Effector memory CD8-positive, alpha-beta T cell (primary cell): ENCODE data around the gene BRD1.
"Not testable (repeated sequence)": the region's sequence is repeated elsewhere in the genome, so short reads cannot be mapped to it uniquely, and the experiment has no call there.

ENCODE experiments used
- ATAC-seq: fragments of 150-1000 bp; cut with Tn5 transposase; replicated peaks from 2 replicates; pipeline ENCODE4 v1.10.0; 2021; ENCODE audit warnings: mild to moderate bottlenecking, moderate library complexity
- DNase-seq, 3 experiments: peaks; one replicate each; pipeline ENCODE4 v3.0.0; 2021
- H3K27ac Mint-ChIP-seq, 2 donors: one replicate each; pipeline ENCODE4 v1.8.0; 2022; ENCODE audit warnings: mild to moderate bottlenecking in 2 of 2, mixed read lengths in 2 of 2, moderate library complexity in 2 of 2
- H3K27me3 Mint-ChIP-seq, 2 donors: one replicate each; pipeline ENCODE4 v1.8.0; 2022; ENCODE audit warnings: mixed read lengths in 2 of 2
- H3K36me3 Mint-ChIP-seq: one replicate; pipeline ENCODE4 v1.8.0; 2022; ENCODE audit warnings: mild to moderate bottlenecking, moderate library complexity, mixed read lengths; ENCODE audit not compliant: insufficient read depth
- H3K4me1 Mint-ChIP-seq, 2 donors: one replicate each; pipeline ENCODE4 v1.8.0; 2022; ENCODE audit warnings: low read depth in 2 of 2, mixed read lengths in 2 of 2
- H3K4me3 Mint-ChIP-seq, 2 donors: one replicate each; pipeline ENCODE4 v1.8.0; 2022; ENCODE audit warnings: mild to moderate bottlenecking in 2 of 2, mixed read lengths in 2 of 2, moderate library complexity in 2 of 2
- H3K9me3 Mint-ChIP-seq, 2 donors: one replicate each; pipeline ENCODE4 v1.8.0; 2022; ENCODE audit warnings: mixed read lengths in 2 of 2

Gene BRD1

DNA sequence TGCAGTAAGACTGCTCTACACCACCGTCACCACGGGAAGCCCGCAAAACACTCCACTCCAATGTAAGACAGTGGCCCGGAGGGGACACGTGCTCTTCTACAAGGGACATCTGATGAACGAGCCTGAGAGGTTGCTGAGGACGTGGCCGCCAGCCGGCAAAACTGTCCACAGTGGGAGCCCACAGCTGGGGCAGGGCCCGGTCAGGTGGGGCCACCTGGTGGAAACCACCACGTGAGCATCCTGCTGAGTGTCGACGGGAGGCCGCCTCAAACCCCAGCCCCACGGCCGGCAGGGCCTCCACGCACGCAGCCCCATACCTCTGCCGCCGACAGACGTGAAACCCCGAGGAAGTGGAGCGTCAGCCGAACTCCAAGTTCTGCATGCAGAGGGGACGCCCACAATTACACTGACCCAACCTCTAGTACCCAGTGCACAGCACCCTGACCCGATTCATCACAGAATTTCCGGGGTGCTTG, 42.6 kb downstream of the BRD1 start:
- H3K36me3 Mint-ChIP-seq = peaks cover 84% of the 10 kb centered on the region
- peak in 2 of 3 experiments; percentile 56 to 57 for DNase-seq
- no peaks in the 10 kb centered on the region for H3K27me3 Mint-ChIP-seq
- peaks cover 25 to 45% of the 10 kb centered on the region in 2 donors for H3K4me1 Mint-ChIP-seq
- H3K27ac Mint-ChIP-seq = peak overlapping the region; percentile 35 to 87
- peak overlapping the region in 1 of 2 donors; percentile 62 for H3K4me3 Mint-ChIP-seq
- no peaks in the 10 kb centered on the region for H3K9me3 Mint-ChIP-seq
- ATAC-seq = peak; percentile 79

DNA sequence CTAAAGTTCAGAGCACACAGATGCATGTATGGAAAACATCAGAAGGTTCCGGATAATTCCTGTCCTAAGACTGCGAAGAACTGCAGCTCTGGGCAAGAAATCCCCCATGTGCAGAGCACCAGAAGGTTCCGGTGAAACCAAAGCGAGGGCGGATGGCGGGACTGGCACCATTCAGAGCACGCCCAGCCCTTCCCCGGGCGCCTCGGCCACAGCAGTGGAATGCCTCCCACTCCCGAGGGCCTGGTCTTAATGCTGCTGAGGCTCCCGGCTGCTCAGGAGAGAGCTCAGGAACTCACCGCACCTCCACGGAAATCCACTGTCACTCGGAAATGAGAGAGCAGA, 43.1 kb downstream of the BRD1 start:
- H3K4me3 Mint-ChIP-seq = peak overlapping the region in 1 of 2 donors; percentile 62
- ATAC-seq = no peak
- peak overlapping the region in 1 of 2 donors; percentile 87 for H3K27ac Mint-ChIP-seq
- DNase-seq = no peak
- H3K4me1 Mint-ChIP-seq = peaks cover 22 to 40% of the 10 kb centered on the region in 2 donors
- peaks cover 79% of the 10 kb centered on the region for H3K36me3 Mint-ChIP-seq
- H3K9me3 Mint-ChIP-seq = no peaks in the 10 kb centered on the region
- no peaks in the 10 kb centered on the region for H3K27me3 Mint-ChIP-seq

DNA sequence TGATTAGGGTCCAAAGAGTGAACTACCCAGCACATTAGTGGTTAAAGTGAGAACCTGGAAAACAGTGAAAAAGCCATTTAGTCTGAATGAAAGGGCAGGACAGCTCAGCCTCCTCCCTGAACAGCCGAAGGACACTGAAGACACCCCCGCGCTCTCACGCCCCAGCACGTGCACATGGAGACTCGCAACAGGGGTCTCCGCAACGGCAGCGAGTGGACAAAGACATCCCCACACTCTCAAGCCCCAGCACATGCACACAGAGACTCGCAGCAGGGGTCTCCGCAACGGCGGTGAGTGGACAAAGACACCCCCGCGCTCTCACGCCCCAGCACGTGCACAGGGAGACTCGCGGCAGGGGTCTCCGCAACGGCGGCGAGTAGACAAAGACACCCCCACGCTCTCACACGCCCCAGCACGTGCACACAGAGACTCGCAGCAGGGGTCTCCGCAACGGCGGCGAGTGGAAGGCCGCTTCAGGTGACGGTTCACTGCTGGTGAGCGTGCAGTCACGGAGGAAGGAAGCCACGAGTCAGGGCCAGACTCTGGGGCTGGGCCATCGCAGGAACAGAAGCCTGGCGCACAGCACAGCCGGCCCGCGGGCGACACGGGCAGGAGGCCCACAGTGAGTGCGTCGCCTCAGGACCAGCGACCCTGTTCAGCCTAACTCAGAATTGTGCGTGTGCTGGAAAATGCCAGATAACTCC, 43.6 kb downstream of the BRD1 start:
- no peak for ATAC-seq
- H3K27me3 Mint-ChIP-seq = no peaks in the 10 kb centered on the region
- H3K4me3 Mint-ChIP-seq = peak overlapping the region in 1 of 2 donors; percentile 62
- H3K27ac Mint-ChIP-seq = peak overlapping the region in 1 of 2 donors; percentile 87
- peaks cover 79% of the 10 kb centered on the region for H3K36me3 Mint-ChIP-seq
- H3K4me1 Mint-ChIP-seq = peaks cover 18 to 35% of the 10 kb centered on the region in 2 donors
- no peak for DNase-seq
- no peaks in the 10 kb centered on the region for H3K9me3 Mint-ChIP-seq

DNA sequence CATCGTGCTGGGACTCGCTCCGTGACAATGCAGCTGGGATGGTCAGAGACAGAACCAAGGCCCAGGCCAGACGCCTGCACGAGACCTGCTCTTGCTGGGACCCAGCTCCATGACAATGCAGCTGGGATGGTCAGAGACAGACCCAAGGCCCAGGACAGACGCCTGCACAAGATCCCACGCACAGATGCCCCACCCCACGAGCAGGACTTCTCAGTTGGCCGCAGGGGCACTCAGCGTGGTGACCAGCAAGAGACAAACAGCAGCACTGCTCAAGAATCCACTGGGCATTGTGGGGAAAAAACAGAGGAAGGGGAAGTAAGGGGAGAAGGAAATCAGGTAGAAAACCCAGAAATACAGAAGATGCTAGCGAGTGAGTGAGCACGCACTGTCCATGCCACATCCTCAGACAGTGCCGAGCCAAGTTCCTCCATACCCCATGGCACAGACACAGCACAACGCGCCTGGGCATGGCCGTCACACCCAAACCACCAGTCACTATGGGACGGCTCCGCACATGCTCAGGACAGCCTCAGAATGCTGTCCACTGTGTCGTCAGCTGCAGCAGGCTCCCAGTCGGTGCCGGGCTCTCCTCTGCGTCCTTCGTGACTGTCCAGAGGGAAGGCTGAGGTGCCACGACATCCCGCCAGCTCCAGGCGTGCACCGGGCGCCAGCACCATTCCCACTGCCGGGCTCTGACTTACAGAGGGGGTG, 44.5 kb downstream of the BRD1 start:
- H3K36me3 Mint-ChIP-seq = peaks cover 82% of the 10 kb centered on the region
- no peaks in the 10 kb centered on the region for H3K9me3 Mint-ChIP-seq
- no peaks in the 10 kb centered on the region for H3K27me3 Mint-ChIP-seq
- H3K27ac Mint-ChIP-seq = peak overlapping the region in 1 of 2 donors; percentile 12
- ATAC-seq (no peak), DNase-seq (no peak)
- H3K4me1 Mint-ChIP-seq = peaks cover 14 to 30% of the 10 kb centered on the region in 2 donors
- peak overlapping the region in 1 of 2 donors; percentile 18 for H3K4me3 Mint-ChIP-seq

DNA sequence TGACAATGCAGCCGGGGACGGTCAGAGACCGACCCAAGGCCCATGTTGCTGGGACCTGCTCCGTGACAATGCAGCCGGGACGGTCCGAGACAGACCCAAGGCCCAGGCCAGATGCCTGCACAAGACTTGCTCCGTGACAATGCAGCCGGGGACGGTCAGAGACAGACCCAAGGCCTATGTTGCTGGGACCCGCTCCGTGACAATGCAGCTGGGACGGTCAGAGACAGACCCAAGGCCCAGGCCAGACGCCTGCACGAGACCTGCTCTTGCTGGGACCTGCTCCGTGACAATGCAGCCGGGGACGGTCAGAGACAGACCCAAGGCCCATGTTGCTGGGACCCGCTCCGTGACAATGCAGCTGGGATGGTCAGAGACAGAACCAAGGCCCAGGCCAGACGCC, 45.8 kb downstream of the BRD1 start:
- H3K4me1 Mint-ChIP-seq = peaks cover 11 to 26% of the 10 kb centered on the region in 2 donors
- not testable (repeated sequence) for DNase-seq, H3K27me3 Mint-ChIP-seq, H3K9me3 Mint-ChIP-seq, ATAC-seq
- peak overlapping the region in 1 of 2 donors; percentile 25 for H3K27ac Mint-ChIP-seq
- H3K36me3 Mint-ChIP-seq = peaks cover 80% of the 10 kb centered on the region
- peak overlapping the region in 1 of 2 donors; percentile 54 for H3K4me3 Mint-ChIP-seq

DNA sequence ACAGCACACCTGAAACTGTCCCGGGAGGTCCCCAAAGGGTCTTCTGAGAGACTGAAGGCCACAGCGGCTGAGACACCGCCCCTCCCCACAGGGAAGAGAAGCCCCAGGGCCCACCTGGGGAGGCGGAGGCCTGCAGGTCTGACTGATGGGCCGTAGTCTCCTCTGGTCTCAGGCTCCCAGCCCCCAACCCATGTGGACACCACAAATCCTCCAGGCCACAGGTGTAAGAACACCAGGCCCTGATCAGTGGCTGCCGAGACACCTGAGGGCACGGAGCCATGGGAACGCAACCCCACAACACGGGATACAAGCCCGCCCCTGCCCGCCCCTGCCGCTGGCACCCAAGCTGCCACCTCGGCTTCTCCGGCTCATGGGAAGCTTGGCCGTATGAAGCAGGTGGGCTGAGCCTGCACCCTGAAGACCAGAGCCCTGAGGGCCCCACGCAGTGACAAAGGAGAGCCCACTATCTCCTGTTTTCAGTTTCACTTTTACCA, 46.3 kb downstream of the BRD1 start:
- Mint-ChIP-seq H3K27ac (peak overlapping the region in 1 of 2 donors; percentile 25), H3K4me3 (peak overlapping the region in 1 of 2 donors; percentile 54), H3K9me3 (no peaks in the 10 kb centered on the region), H3K36me3 (peaks cover 80% of the 10 kb centered on the region), H3K4me1 (peaks cover 11 to 25% of the 10 kb centered on the region in 2 donors), H3K27me3 (no peaks in the 10 kb centered on the region)
- no peak for ATAC-seq
- no peak for DNase-seq

DNA sequence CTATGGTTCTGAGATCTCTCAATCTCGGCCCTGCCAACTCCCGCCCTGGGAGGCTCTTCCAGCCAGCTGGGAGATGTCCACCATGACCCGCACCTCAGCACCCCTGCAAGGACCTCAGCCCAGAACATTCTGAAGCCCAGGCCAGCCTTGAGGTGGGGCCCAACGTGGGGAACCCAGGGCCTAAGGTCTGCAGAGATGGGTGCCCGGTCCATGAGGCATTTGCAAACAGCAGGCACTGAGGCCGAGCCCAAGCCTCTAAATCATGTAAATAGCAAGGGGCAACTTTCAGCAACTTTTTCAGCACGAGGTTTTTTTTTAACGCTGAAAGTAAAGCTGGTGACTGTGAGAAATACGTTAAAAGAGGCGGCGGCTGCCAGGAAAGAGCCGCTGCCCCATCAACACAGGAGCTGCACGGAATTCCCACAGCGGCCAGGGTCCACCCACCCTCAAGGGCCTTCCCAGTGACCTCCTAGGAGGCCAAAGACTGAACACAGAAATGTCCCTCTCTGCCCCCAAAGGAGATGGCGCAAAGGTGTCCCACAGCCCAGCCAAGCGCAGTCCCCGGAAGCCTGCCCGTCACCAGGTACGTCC, 46.9 kb downstream of the BRD1 start:
- Mint-ChIP-seq H3K27ac (peak overlapping the region in 1 of 2 donors; percentile 35), H3K36me3 (peaks cover 78% of the 10 kb centered on the region), H3K9me3 (no peaks in the 10 kb centered on the region), H3K27me3 (no peaks in the 10 kb centered on the region), H3K4me1 (peaks cover 11 to 21% of the 10 kb centered on the region in 2 donors), H3K4me3 (peak overlapping the region in 1 of 2 donors; percentile 54)
- DNase-seq (no peak), ATAC-seq (no peak)

DNA sequence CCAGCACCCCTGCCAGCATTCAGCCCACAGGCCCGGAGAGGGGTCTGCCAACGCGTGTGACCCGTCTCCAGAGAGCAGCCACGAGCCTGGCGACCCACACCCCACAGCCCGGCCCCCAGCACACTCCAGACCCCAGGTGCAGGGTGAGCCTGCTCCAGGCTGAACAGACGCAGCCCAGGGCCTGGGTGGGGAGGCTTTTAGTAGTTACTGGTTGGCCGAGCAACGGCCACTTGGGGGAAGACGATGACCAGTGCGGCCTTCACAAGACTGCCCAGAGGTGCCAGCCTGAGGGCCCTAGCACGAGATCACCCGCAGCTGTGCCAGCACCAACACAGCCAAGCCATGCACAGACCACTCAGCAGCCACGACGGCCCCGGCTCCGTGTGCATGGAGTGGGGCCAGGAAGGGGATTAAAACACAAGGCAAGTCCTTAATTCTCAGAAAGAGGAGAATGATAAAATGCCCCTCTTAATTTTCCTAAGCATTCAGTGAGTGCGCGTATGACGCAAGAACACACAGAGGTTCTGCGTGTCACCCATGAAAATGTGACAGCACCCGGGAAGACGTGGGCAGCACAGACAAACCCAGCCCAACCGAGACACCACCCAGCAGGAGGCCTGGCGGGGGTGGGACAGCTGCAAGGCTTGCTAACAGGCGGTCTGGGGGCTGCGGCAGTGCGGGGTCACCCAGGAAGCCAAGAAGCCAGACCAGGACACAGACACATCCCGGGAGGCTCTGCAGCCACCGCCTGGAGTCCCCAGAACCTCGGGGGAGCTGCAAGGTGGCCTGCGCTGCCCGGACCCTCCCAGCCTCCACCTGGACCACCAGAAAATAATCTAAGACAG, 47.6 kb downstream of the BRD1 start:
- peak overlapping the region in 1 of 2 donors; percentile 35 for H3K27ac Mint-ChIP-seq
- ATAC-seq = no peak
- DNase-seq = no peak

DNA sequence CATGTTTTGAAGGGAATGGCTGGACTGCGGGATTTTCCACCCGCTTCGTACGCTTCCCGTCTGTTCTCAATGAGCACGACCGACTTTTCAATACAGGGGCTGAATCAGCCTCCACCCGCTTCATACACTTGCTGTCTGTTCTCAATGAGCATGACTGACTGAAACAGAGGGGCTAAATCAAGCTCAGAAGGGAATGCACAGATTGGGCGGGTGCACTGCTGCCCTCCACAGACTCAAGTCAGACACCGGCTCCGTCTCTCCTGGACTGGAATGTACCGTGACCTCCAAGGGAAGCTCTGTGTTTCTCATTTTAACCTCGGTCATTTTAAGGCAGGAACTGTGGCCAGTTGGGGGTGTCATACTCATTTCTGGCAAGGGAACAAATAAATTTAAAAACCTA, 48.5 kb downstream of the BRD1 start:
- peaks cover 80% of the 10 kb centered on the region for H3K36me3 Mint-ChIP-seq
- no peak for ATAC-seq
- H3K9me3 Mint-ChIP-seq = no peaks in the 10 kb centered on the region
- H3K27me3 Mint-ChIP-seq = no peaks in the 10 kb centered on the region
- DNase-seq = no peak
- peak overlapping the region in 1 of 2 donors; percentile 51 for H3K27ac Mint-ChIP-seq
- H3K4me3 Mint-ChIP-seq = no peak overlapping the region
- H3K4me1 Mint-ChIP-seq = peaks cover 11 to 15% of the 10 kb centered on the region in 2 donors

More for the DNA sequence above, 47.6 kb downstream of the BRD1 start:
- H3K4me1 Mint-ChIP-seq = peaks cover 11 to 18% of the 10 kb centered on the region in 2 donors
- peaks cover 80% of the 10 kb centered on the region for H3K36me3 Mint-ChIP-seq
- no peaks in the 10 kb centered on the region for H3K27me3 Mint-ChIP-seq
- H3K9me3 Mint-ChIP-seq = no peaks in the 10 kb centered on the region
- peak overlapping the region in 1 of 2 donors; percentile 54 for H3K4me3 Mint-ChIP-seq

DNA sequence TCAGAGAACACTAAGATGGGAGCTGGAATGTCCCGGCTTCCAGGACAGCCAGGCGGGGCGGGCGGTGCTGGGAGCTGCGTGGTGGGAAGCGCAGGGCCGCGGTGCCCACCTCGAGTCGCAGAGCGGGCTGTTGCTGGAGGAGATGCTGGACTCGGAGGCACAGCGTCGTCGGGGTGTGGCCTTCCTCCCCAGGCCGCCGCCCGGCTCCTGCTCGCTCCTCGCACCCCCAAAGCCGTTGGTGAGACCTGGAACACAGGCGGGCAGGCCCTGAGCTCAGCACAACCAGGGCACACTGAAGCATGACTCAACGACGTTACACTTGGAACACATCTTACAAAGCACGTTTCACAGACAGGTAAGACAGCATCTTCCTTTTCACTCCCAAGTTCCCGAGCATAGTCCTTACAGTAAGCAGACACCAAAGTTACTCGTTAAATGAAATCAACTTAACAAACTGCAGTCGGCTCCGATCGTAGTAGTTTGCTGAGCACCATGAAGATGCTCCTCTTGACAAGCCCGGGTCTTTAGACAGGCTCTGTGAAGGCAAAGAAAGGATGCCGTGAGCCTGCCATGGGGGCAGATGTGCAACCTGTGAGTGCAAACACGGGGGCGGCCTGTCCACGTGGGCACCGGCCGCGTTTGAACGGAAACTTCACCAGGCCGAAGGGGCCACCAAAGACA, 50.0 kb downstream of the BRD1 start:
- H3K4me3 Mint-ChIP-seq = no peak overlapping the region
- no peak for DNase-seq
- peak overlapping the region in 1 of 2 donors; percentile 55 for H3K27ac Mint-ChIP-seq
- H3K4me1 Mint-ChIP-seq = peaks cover 5 to 6% of the 10 kb centered on the region in 2 donors
- H3K27me3 Mint-ChIP-seq = no peaks in the 10 kb centered on the region
- peaks cover 81% of the 10 kb centered on the region for H3K36me3 Mint-ChIP-seq
- no peak for ATAC-seq
- H3K9me3 Mint-ChIP-seq = no peaks in the 10 kb centered on the region

DNA sequence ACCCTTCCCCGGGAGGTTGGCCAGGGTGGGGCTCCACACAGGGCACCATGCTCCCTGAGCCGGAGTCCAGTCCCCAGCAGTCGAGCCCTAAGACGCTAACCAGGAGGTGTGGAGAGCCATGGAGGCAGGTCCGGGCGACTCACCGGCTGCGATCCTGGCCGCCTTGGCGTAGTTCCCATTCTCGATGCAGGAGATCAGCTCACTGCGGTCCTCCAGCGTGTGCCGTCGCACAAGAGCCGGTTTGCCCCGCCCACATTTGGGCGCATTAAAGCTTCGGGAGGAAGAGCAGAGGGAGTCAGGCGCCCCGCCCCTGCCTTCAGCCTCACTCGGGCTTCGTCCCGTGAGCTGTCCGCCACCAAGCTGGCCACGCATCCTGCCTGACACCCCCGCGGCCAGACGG, 50.8 kb downstream of the BRD1 start:
- Mint-ChIP-seq H3K9me3 (no peaks in the 10 kb centered on the region), H3K36me3 (peaks cover 84% of the 10 kb centered on the region), H3K27ac (peak overlapping the region in 1 of 2 donors; percentile 49), H3K4me3 (no peak overlapping the region), H3K27me3 (no peaks in the 10 kb centered on the region), H3K4me1 (peaks cover 5 to 6% of the 10 kb centered on the region in 2 donors)
- no peak for ATAC-seq
- no peak for DNase-seq

DNA sequence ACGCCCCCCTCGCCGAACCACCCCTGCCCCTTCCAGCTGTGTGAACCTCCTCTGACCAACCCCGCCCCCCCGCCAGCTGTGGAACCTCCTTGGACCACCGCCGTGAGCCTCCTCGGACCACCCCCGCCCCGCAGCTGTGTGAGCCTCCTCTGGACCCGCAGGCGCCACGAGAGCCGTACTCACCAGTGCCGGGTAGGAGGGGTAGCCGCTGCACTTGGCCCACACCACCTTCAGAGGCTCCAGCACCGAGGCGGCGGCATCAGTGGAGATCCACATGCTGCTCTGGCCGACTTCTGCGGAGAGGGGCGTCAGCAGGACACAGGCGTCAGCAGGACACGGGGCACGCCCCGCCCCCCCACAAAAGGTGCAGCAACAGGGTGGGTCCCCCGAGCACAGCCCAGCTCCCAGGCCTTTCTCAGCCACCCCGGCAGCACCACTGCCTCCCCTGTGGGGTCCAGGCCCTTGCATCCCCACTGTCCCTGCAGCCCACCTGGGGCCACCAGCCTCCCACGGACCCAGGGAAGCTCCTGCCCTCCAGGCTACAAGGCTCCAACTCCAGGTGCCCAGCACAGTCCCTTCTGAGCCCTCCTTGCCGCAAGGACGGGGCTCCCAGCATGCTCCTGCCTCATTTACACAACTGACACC, 51.7 kb downstream of the BRD1 start:
- H3K4me1 Mint-ChIP-seq = peaks cover 2 to 5% of the 10 kb centered on the region in 2 donors
- no peaks in the 10 kb centered on the region for H3K9me3 Mint-ChIP-seq
- H3K4me3 Mint-ChIP-seq = no peak overlapping the region
- peaks cover 84% of the 10 kb centered on the region for H3K36me3 Mint-ChIP-seq
- ATAC-seq (no peak), DNase-seq (no peak)
- H3K27me3 Mint-ChIP-seq = no peaks in the 10 kb centered on the region
- peak overlapping the region; percentile 46 to 70 for H3K27ac Mint-ChIP-seq
